GM21619 (cell line): ENCODE measurements around the gene CSNK2A1.
"Not testable (repeated sequence)": the region's sequence is repeated elsewhere in the genome, so short reads cannot be mapped to it uniquely, and the experiment has no call there.

Experiments used
- ATAC-seq: cut with Tn5 transposase; IDR thresholded peaks from one replicate; pipeline ENCODE4 v1.9.1; 2021; ENCODE audit not compliant: unreplicated experiment

CSNK2A1 gene

GRCh38 chr20:536426-537010 lies 7.1 kb downstream of the CSNK2A1 start:
- no peak for ATAC-seq

GRCh38 chr20:535958-536357 lies 7.6 kb downstream of the CSNK2A1 start:
- no peak for ATAC-seq

- no peak for ATAC-seq
These were observed 10.1 kb downstream of the CSNK2A1 start for GRCh38 chr20:533526-533925.

GRCh38 chr20:532530-532929 lies 11.1 kb downstream of the CSNK2A1 start:
- ATAC-seq: no peak

- no peak for ATAC-seq
These were observed 12.0 kb downstream of the CSNK2A1 start for GRCh38 chr20:531608-532007.

- no peak for ATAC-seq
These were observed 13.3 kb downstream of the CSNK2A1 start for GRCh38 chr20:530321-530720.

GRCh38 chr20:528923-529604 lies 14.5 kb downstream of the CSNK2A1 start:
- no peak for ATAC-seq

- ATAC-seq: no peak
These were observed 16.1 kb downstream of the CSNK2A1 start for GRCh38 chr20:527571-527886.

- ATAC-seq: no peak
These were observed 21.7 kb downstream of the CSNK2A1 start for GRCh38 chr20:521860-522259.

GRCh38 chr20:519999-520398 lies 23.6 kb downstream of the CSNK2A1 start:
- no peak for ATAC-seq

- no peak for ATAC-seq
These were observed 26.4 kb downstream of the CSNK2A1 start for GRCh38 chr20:517221-517620.

- no peak for ATAC-seq
These were observed 26.8 kb downstream of the CSNK2A1 start for GRCh38 chr20:516799-517198.

- ATAC-seq: no peak
These were observed 27.9 kb downstream of the CSNK2A1 start for GRCh38 chr20:515696-516095.

- no peak for ATAC-seq
These were observed 30.2 kb downstream of the CSNK2A1 start for GRCh38 chr20:513429-513828.

- not testable (repeated sequence) for ATAC-seq
These were observed 33.1 kb downstream of the CSNK2A1 start for GRCh38 chr20:510328-511057.

- not testable (repeated sequence) for ATAC-seq
These were observed 35.2 kb downstream of the CSNK2A1 start for GRCh38 chr20:508364-508787.

GRCh38 chr20:507761-508332 lies 35.7 kb downstream of the CSNK2A1 start:
- no peak for ATAC-seq

GRCh38 chr20:507006-507758 lies 36.4 kb downstream of the CSNK2A1 start:
- ATAC-seq: no peak

GRCh38 chr20:504632-505075 lies 38.9 kb downstream of the CSNK2A1 start:
- ATAC-seq: no peak

- ATAC-seq: no peak
These were observed 40.4 kb downstream of the CSNK2A1 start for GRCh38 chr20:503048-503737.

- no peak for ATAC-seq
These were observed 45.6 kb downstream of the CSNK2A1 start for GRCh38 chr20:497979-498378.
